Endometrial microvascular endothelial cells (primary cell): Measurements from ENCODE around the gene GIPC3. TPM values are rescaled to one million over a fixed set of nuclear protein-coding genes. Genes with fewer than 3 reads are reported as not detected.

Experiments used
- in situ Hi-C: cut with HindIII; loops from 2 replicates; pipeline ENCODE4 v1.10.0; 2017; ENCODE audit warnings: low sequenced_read_pairs, low pct_unique_long_range_greater_than_20kb; ENCODE audit errors: inconsistent ontology term
- total RNA-seq: library from RNA; depleted of rRNA; stranded (reverse); fragments of >200 nt; gene quantifications from one replicate; pipeline ENCODE4 v1.2.3, GENCODE V29; 2015; ENCODE audit errors: inconsistent ontology term

GIPC3 gene
- 0.28 TPM for total RNA-seq

- in situ Hi-C loops, result no loop called here
Measured at GRCh38 chr19:3585301-3586126, at the start of gene GIPC3. GIPC3 (plus strand) TSS chr19:3585478; CDS start chr19:3585598, 120 bp downstream.

GRCh38 chr19:3535563-3535965 lies 49.7 kb upstream of the GIPC3 start:
- in situ Hi-C loops, result no loop called here

GRCh38 chr19:3535981-3536380 lies 49.3 kb upstream of the GIPC3 start:
- in situ Hi-C loops, result no loop called here

GRCh38 chr19:3536429-3537100 lies 48.7 kb upstream of the GIPC3 start:
- in situ Hi-C loops, result no loop called here

- in situ Hi-C loops, result no loop called here
Measured at GRCh38 chr19:3537101-3537437, 48.2 kb upstream of the GIPC3 start.

- in situ Hi-C loops, result no loop called here
Measured at GRCh38 chr19:3537438-3538240, 47.6 kb upstream of the GIPC3 start.

- in situ Hi-C loops, result no loop called here
Measured at GRCh38 chr19:3538258-3538929, 46.9 kb upstream of the GIPC3 start.

GRCh38 chr19:3538965-3539755 lies 46.1 kb upstream of the GIPC3 start, which contains the start of gene TEKTIP1:
TEKTIP1 (plus strand) TSS chr19:3539174; CDS start chr19:3539178, 4 bp downstream.
- in situ Hi-C loops, result no loop called here

GRCh38 chr19:3539756-3540118 lies 45.5 kb upstream of the GIPC3 start:
- in situ Hi-C loops, result no loop called here

- in situ Hi-C loops, result no loop called here
Measured at GRCh38 chr19:3543150-3544057, 41.9 kb upstream of the GIPC3 start.

GRCh38 chr19:3544058-3544376 lies 41.3 kb upstream of the GIPC3 start:
- in situ Hi-C loops, result no loop called here

GRCh38 chr19:3544742-3545668 lies 40.3 kb upstream of the GIPC3 start:
- in situ Hi-C loops, result no loop called here

GRCh38 chr19:3545669-3546034 lies 39.6 kb upstream of the GIPC3 start:
- in situ Hi-C loops, result no loop called here

GRCh38 chr19:3546119-3546518 lies 39.2 kb upstream of the GIPC3 start:
- in situ Hi-C loops, result no loop called here

GRCh38 chr19:3547301-3547731 lies 38.0 kb upstream of the GIPC3 start:
- in situ Hi-C loops, result no loop called here

- in situ Hi-C loops, result no loop called here
Measured at GRCh38 chr19:3547767-3548282, 37.5 kb upstream of the GIPC3 start.
